Esophagus muscularis mucosa (tissue), 4 donors: ENCODE results near the gene MYL5. TPM values are rescaled to one million over a fixed set of nuclear protein-coding genes. Genes with fewer than 3 reads are reported as not detected.

ENCODE experiments used
- DNase-seq: peaks from one replicate; pipeline ENCODE4 v3.0.0-alpha.2; 2017; ENCODE audit errors: extremely low spot score
- H3K27ac ChIP-seq, 4 donors: fragments of 200-600 bp; sonication (generic); replicated peaks in 1 of 4; 1 replicate in 3 of 4; 2 replicates in 1 of 4; pipeline ENCODE4 v1.5.1; 2016 to 2019; ENCODE audit warnings: mild to moderate bottlenecking in 1 of 4
- H3K27me3 ChIP-seq, 4 donors: fragments of 200-600 bp; sonication (generic); one replicate each; pipeline versions ENCODE4 v1.5.1 to v1.6.0; 2016 to 2019
- H3K36me3 ChIP-seq, 4 donors: fragments of 200-600 bp; sonication (generic); one replicate each; pipeline ENCODE4 v1.5.1; 2016 to 2019
- H3K4me1 ChIP-seq, 4 donors: fragments of 200-600 bp; sonication (generic); one replicate each; pipeline ENCODE4 v1.5.1; 2016 to 2019
- H3K4me3 ChIP-seq, 4 donors: fragments of 200-600 bp; sonication (generic); 1 replicate in 2 of 4; 2 replicates in 2 of 4; pipeline ENCODE4 v1.5.1; 2016 to 2019; ENCODE audit warnings: mild to moderate bottlenecking in 4 of 4, moderate library complexity in 1 of 4
- H3K9me3 ChIP-seq, 4 donors: fragments of 200-600 bp; sonication (generic); 1 replicate in 3 of 4; 2 replicates in 1 of 4; pipeline ENCODE4 v1.5.1; 2016 to 2019
- CTCF ChIP-seq, 3 experiments: fragments of 200-600 bp in 2 of 3; fragments of 450-650 bp in 1 of 3; sonication (generic) in 2 of 3; IDR thresholded peaks; one replicate each; pipeline ENCODE4 v1.5.1; 2017 to 2019; ENCODE audit warnings: antibody characterized with exemption in 3 of 3, mild to moderate bottlenecking in 2 of 3, moderate library complexity in 1 of 3
- EP300 ChIP-seq: sonication (generic); formaldehyde crosslinking; IDR thresholded peaks from one replicate; pipeline ENCODE4 v1.6.1; 2017; ENCODE audit warnings: antibody characterized with exemption
- POLR2A ChIP-seq: fragments of 450-650 bp; IDR thresholded peaks from one replicate; pipeline ENCODE4 v1.6.1; 2017; ENCODE audit warnings: antibody characterized with exemption, moderate library complexity, mild to moderate bottlenecking, low read depth
- POLR2AphosphoS5 ChIP-seq, 2 donors: sonication (generic); formaldehyde crosslinking; IDR thresholded peaks; one replicate each; pipeline ENCODE4 v1.6.1; 2017; ENCODE audit warnings: antibody characterized with exemption in 2 of 2
- WGBS: methylation state at CpG from one replicate; pipeline ENCODE4 v1.1.5; 2018; 5-methylcytosine and 5-hydroxymethylcytosine counted together
- intact Hi-C: fragments of 100-400 bp; cut with DNase I; formaldehyde crosslinking; loops from one replicate; pipeline ENCODE4 v1.15.1; 2023
- total RNA-seq, 4 donors: library from RNA; depleted of rRNA; stranded (reverse); fragments of >200 nt; gene quantifications; one replicate each; pipeline versions ENCODE4 v1.1.0 to v1.2.1, GENCODE V29; 2016

Gene MYL5
- total RNA-seq, 4 donors from 2014 or later = 7.9 to 9.9 (median 9.6) TPM

GRCh38 chr4:679629-680028 lies 5.3 kb downstream of the MYL5 start:
- no peaks in the 10 kb centered on the region for H3K36me3 ChIP-seq
- H3K27me3 ChIP-seq = peaks cover 0 to 42% (median 0%) of the 10 kb centered on the region in 4 donors
- no peak for DNase-seq
- no peak overlapping the region for H3K4me3 ChIP-seq
- WGBS = 89% methylated on average over 9 of the region's 11 CpGs
- peaks cover 31 to 51% (median 39%) of the 10 kb centered on the region in 4 donors for H3K4me1 ChIP-seq
- TF ChIP-seq EP300 = no peak
- no peak for TF ChIP-seq POLR2AphosphoS5 (IDR thresholded peaks at IDR 0.05)
- no peak for TF ChIP-seq POLR2A
- intact Hi-C loops = no loop called here
- no peaks in the 10 kb centered on the region for H3K9me3 ChIP-seq
- H3K27ac ChIP-seq = no peak overlapping the region

GRCh38 chr4:680091-680490 lies 5.7 kb downstream of the MYL5 start:
- no peaks in the 10 kb centered on the region for H3K9me3 ChIP-seq
- peaks cover 28 to 47% (median 35%) of the 10 kb centered on the region in 4 donors for H3K4me1 ChIP-seq
- H3K36me3 ChIP-seq = no peaks in the 10 kb centered on the region
- WGBS = 89% methylated on average over 9 of the region's 9 CpGs
- H3K27me3 ChIP-seq = peaks cover 0 to 42% (median 0%) of the 10 kb centered on the region in 4 donors
- H3K4me3 ChIP-seq = no peak overlapping the region
- DNase-seq = no peak
- H3K27ac ChIP-seq = peak overlapping the region in 1 of 4 donors; percentile 61
- TF ChIP-seq POLR2AphosphoS5 (IDR thresholded peaks at IDR 0.05) (no peak), CTCF (IDR thresholded peaks at IDR 0.05) (no peak), EP300 (no peak), POLR2A (no peak)
- intact Hi-C loops = no loop called here

GRCh38 chr4:680551-680927 lies 6.2 kb downstream of the MYL5 start:
- no peak for TF ChIP-seq POLR2AphosphoS5 (IDR thresholded peaks at IDR 0.05)
- TF ChIP-seq CTCF (IDR thresholded peaks at IDR 0.05) = no peak
- no peak for TF ChIP-seq EP300
- TF ChIP-seq POLR2A = no peak
- Histone ChIP-seq H3K9me3 (no peaks in the 10 kb centered on the region), H3K36me3 (peaks cover 0 to 1% (median 0%) of the 10 kb centered on the region in 4 donors), H3K27ac (peak overlapping the region in 2 of 4 donors; percentile 27 to 61), H3K27me3 (peaks cover 0 to 42% (median 0%) of the 10 kb centered on the region in 4 donors), H3K4me3 (peak overlapping the region; percentile 54 to 76 (median 55)), H3K4me1 (peaks cover 23 to 43% (median 31%) of the 10 kb centered on the region in 4 donors)
- DNase-seq = no peak
- WGBS = 57% methylated on average over 9 of the region's 17 CpGs
- intact Hi-C loops = no loop called here

GRCh38 chr4:680928-681645 lies 6.7 kb downstream of the MYL5 start:
- H3K27me3 ChIP-seq = peaks cover 0 to 42% (median 0%) of the 10 kb centered on the region in 4 donors
- intact Hi-C loops = no loop called here
- H3K4me3 ChIP-seq = peak overlapping the region; percentile 54 to 76 (median 55)
- DNase-seq = no peak
- TF ChIP-seq EP300 (no peak), POLR2AphosphoS5 (IDR thresholded peaks at IDR 0.05) (peak; percentile 7 to 16)
- H3K27ac ChIP-seq = peak overlapping the region in 2 of 4 donors; percentile 27 to 61
- WGBS = 4% methylated on average over 18 of the region's 62 CpGs
- H3K9me3 ChIP-seq = no peaks in the 10 kb centered on the region
- H3K36me3 ChIP-seq = peaks cover 0 to 6% (median 5%) of the 10 kb centered on the region in 4 donors
- peaks cover 22 to 37% (median 27%) of the 10 kb centered on the region in 4 donors for H3K4me1 ChIP-seq

- 55% methylated on average over 16 of the region's 58 CpGs for WGBS
- intact Hi-C loops = no loop called here
- H3K27me3 ChIP-seq = peaks cover 0 to 42% (median 0%) of the 10 kb centered on the region in 4 donors
- peaks cover 26 to 38% (median 31%) of the 10 kb centered on the region in 4 donors for H3K4me1 ChIP-seq
- H3K9me3 ChIP-seq = no peaks in the 10 kb centered on the region
- peaks cover 0 to 11% (median 5%) of the 10 kb centered on the region in 4 donors for H3K36me3 ChIP-seq
- TF ChIP-seq EP300 (no peak), POLR2A (no peak), POLR2AphosphoS5 (IDR thresholded peaks at IDR 0.05) (no peak), CTCF (IDR thresholded peaks at IDR 0.05) (no peak)
- peak overlapping the region in 3 of 4 donors; percentile 2 to 76 (median 19) for H3K4me3 ChIP-seq
- DNase-seq = no peak
- H3K27ac ChIP-seq = no peak overlapping the region
These were observed 7.6 kb downstream of the MYL5 start for GRCh38 chr4:681736-682451.
